Kidney epithelial cell (primary cell): ENCODE measurements around the gene EEF1A2. TPM values are rescaled to one million over a fixed set of nuclear protein-coding genes. Genes with fewer than 3 reads are reported as not detected.

Experiments used
- DNase-seq: peaks from one replicate; pipeline ENCODE4 v3.0.0-alpha.2; 2010; ENCODE audit warnings: low read depth
- H3K27me3 ChIP-seq: 2 replicates; pipeline ENCODE4 v1.6.0; 2011; ENCODE audit warnings: low read length; ENCODE audit not compliant: control insufficient read depth, insufficient read depth
- H3K36me3 ChIP-seq: 2 replicates; pipeline ENCODE4 v1.5.1; 2011; ENCODE audit warnings: low read length; ENCODE audit not compliant: control insufficient read depth, insufficient read depth
- H3K4me3 ChIP-seq: 2 replicates; pipeline ENCODE4 v1.5.1; 2011; ENCODE audit warnings: low read depth, mild to moderate bottlenecking, control low read depth, low read length
- CTCF ChIP-seq: IDR thresholded peaks from 2 replicates; pipeline ENCODE4 v1.5.1; 2011; ENCODE audit warnings: mild to moderate bottlenecking, moderate library complexity, low read length, control low read depth, inconsistent platforms; ENCODE audit not compliant: insufficient read depth, poor library complexity, severe bottlenecking
- total RNA-seq: library from RNA; depleted of rRNA; stranded (reverse); fragments of >200 nt; gene quantifications from 2 replicates; pipeline ENCODE4 v1.2.3, GENCODE V29; 2015

EEF1A2 gene
- total RNA-seq, 1 donor from 2014 or later: 18.0 TPM

DNA sequence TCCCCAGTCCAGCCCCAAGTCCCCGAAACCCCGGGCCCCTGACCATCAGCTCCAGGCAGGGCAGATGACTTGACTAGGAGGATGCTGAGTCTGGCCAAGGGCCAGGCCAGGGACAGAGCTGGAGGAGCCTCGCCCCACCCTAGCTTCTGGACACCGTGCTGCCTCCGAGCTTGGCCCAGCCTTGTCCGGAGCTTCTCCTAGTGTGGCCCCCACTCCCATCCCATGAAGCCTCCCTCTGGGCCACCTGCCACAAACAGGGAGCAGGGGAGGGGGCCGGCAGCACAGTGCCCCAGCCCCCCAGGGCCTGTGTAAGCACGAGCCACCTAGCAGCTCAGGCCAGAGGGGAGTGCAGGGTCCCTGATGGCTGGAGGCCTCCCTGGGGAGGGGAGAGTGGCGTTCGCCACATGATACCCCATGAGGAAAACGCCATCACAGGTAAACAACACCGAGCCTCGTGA is 5.3 kb downstream of the EEF1A2 start:
- H3K36me3 ChIP-seq: no peaks in the 10 kb centered on the region
- DNase-seq: no peak
- no peak for TF ChIP-seq CTCF
- H3K4me3 ChIP-seq: no peak overlapping the region
- peaks cover 24% of the 10 kb centered on the region for H3K27me3 ChIP-seq

GRCh38 chr20:63492982-63493381 is 5.9 kb downstream of the EEF1A2 start:
- no peak overlapping the region for H3K4me3 ChIP-seq
- H3K27me3 ChIP-seq: peaks cover 21% of the 10 kb centered on the region
- no peak for DNase-seq
- no peak for TF ChIP-seq CTCF
- H3K36me3 ChIP-seq: no peaks in the 10 kb centered on the region

- no peak for DNase-seq
- TF ChIP-seq CTCF: no peak
- no peak overlapping the region for H3K4me3 ChIP-seq
- no peaks in the 10 kb centered on the region for H3K36me3 ChIP-seq
- H3K27me3 ChIP-seq: peaks cover 22% of the 10 kb centered on the region
These were observed 6.4 kb downstream of the EEF1A2 start for GRCh38 chr20:63492518-63492917.

DNA sequence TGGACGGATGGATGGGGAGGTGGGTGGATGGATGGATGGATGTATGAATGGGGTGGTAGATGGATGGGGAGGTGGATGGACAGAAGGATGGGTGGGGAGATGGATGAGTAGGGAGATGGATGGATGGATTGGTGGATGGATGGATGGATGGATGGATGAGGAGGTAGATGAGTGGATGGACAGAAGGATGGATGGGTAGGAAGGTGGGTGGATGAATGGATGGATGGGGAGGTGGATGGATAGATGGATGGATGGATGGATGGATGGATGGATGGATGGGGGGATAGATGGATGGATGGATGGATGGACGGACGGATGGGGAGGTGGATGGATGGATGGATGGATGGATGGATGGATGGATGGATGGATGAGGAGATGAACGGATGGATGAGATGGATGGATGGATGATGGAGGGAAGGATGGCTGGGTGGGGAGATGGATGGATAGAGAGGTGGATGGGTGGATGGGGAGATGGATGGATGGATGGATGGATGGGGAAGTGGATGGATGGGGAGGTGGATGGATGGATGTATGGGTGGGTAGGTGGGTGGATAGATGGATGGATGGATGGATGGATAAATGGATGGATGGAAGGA is 7.2 kb downstream of the EEF1A2 start:
- no peak for TF ChIP-seq CTCF
- H3K36me3 ChIP-seq: no peaks in the 10 kb centered on the region
- no peak overlapping the region for H3K4me3 ChIP-seq
- peaks cover 27% of the 10 kb centered on the region for H3K27me3 ChIP-seq
- no peak for DNase-seq

- no peak for TF ChIP-seq CTCF
- peaks cover 26% of the 10 kb centered on the region for H3K27me3 ChIP-seq
These were observed 7.8 kb downstream of the EEF1A2 start for GRCh38 chr20:63491078-63491477.

DNA sequence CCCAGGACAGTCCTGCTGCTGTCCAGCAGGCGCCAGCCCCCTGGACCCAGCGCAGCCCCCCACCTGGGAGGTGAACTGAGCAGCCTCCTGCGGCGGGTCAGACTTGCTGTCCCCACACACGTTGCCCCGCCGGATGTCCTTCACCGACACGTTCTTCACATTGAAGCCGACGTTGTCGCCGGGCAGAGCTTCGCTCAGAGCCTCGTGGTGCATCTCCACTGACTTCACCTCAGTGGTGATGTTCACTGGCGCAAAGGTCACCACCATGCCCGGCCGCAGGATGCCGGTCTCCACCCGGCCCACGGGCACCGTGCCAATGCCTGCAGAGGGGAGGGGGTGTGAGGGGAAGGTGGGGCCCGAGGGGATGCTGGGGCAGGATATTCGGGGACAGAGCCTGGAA is 8.5 kb downstream of the EEF1A2 start:
- no peak for DNase-seq
- Histone ChIP-seq H3K36me3 (no peaks in the 10 kb centered on the region), H3K4me3 (no peak overlapping the region), H3K27me3 (peaks cover 31% of the 10 kb centered on the region)
- TF ChIP-seq CTCF: no peak

More at GRCh38 chr20:63491078-63491477, 7.8 kb downstream of the EEF1A2 start:
- H3K4me3 ChIP-seq: no peak overlapping the region
- H3K36me3 ChIP-seq: no peaks in the 10 kb centered on the region
- no peak for DNase-seq
